GM12873 (cell line): ENCODE results near the gene ISCA2.

Experiments
- CTCF ChIP-seq: IDR thresholded peaks from 2 replicates; pipeline ENCODE4 v1.5.1; 2012; ENCODE audit warnings: low read depth, mild to moderate bottlenecking, moderate library complexity, low read length, control low read depth; ENCODE audit not compliant: insufficient read depth; ENCODE audit errors: missing control alignments

ISCA2 gene

GRCh38 chr14:74504874-74505720 lies 11.5 kb downstream of the ISCA2 start:
- no peak for TF ChIP-seq CTCF

- TF ChIP-seq CTCF, result no peak
Measured at GRCh38 chr14:74505831-74506230, 12.3 kb downstream of the ISCA2 start.

GRCh38 chr14:74506411-74506851 lies 12.9 kb downstream of the ISCA2 start:
- TF ChIP-seq CTCF, result no peak

GRCh38 chr14:74507085-74507484 lies 13.5 kb downstream of the ISCA2 start:
- no peak for TF ChIP-seq CTCF

- TF ChIP-seq CTCF, result no peak
Measured at GRCh38 chr14:74507840-74508239, 14.3 kb downstream of the ISCA2 start.

GRCh38 chr14:74508292-74508731 lies 14.7 kb downstream of the ISCA2 start:
- TF ChIP-seq CTCF, result peak; percentile 20

GRCh38 chr14:74508844-74509428 lies 15.4 kb downstream of the ISCA2 start:
- no peak for TF ChIP-seq CTCF
